HG03066 (cell line): ENCODE results near the gene CXorf38.
"Not testable (repeated sequence)": the region's sequence is repeated elsewhere in the genome, so short reads cannot be mapped to it uniquely, and the experiment has no call there.

Source experiments
- ATAC-seq: cut with Tn5 transposase; IDR thresholded peaks from one replicate; pipeline ENCODE4 v1.9.1; 2021; ENCODE audit warnings: low read depth; ENCODE audit not compliant: unreplicated experiment

CXorf38 gene

GRCh38 chrX:40632199-40632598 is 15.2 kb downstream of the CXorf38 start:
- ATAC-seq, result no peak

DNA sequence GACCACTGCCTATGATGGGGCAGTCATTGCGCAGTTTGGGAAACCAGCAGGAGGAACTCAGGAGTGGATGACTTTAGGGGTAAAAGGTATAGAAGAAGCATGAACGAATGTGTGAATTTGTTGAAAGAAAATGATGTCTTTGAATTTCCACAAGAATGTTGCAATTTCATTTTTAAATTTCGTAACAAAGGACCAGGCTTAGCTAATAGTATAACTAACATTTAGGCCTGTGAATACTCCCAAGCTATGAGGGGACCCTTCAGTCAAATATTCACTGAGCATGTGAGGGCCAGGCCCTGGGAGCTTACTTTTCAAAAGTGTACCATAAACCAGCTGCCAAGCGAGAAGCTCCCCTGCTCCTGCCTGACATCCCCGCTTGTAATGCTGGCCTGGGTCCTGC is 18.9 kb downstream of the CXorf38 start:
- no peak for ATAC-seq

DNA sequence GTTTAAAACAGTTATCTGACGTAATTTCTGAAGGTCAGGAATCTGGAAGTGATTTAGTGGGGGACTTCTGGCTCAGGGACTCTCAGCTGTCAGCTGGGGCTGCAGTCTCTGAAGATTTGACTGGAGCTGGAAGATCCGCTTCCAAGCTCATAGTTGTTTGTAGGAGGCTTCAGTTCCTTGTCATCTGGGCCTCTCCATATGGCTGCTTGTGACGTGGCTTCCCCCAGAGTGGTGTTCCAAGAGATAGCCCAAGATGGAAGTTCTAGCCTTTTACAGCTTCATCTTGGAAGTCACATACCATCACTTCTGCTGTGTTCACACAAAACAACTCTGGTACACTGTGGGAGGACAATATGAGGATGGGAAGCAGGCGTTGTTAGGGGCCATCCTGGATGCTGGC is 22.1 kb downstream of the CXorf38 start:
- no peak for ATAC-seq

DNA sequence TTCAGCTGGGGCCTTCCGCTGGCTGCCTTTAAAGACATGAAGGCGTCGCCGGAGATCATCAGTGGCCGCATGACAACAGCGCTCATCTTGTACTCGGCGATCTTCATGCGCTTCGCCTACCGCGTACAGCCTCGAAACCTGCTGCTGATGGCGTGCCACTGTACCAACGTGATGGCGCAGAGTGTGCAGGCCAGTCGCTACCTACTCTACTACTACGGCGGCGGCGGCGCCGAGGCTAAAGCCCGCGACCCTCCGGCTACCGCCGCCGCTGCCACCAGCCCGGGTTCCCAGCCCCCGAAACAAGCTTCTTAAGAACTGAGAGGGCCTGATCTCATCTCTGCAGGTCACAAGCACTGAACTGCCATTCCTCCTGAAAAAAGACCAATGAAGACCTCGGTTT is 23.7 kb downstream of the CXorf38 start:
- no peak for ATAC-seq

- no peak for ATAC-seq
Observed at GRCh38 chrX:40623139-40623536, 24.2 kb downstream of the CXorf38 start, which contains the start of gene MPC1L. MPC1L (plus strand) TSS chrX:40623428; CDS start chrX:40623566, 138 bp downstream.

DNA sequence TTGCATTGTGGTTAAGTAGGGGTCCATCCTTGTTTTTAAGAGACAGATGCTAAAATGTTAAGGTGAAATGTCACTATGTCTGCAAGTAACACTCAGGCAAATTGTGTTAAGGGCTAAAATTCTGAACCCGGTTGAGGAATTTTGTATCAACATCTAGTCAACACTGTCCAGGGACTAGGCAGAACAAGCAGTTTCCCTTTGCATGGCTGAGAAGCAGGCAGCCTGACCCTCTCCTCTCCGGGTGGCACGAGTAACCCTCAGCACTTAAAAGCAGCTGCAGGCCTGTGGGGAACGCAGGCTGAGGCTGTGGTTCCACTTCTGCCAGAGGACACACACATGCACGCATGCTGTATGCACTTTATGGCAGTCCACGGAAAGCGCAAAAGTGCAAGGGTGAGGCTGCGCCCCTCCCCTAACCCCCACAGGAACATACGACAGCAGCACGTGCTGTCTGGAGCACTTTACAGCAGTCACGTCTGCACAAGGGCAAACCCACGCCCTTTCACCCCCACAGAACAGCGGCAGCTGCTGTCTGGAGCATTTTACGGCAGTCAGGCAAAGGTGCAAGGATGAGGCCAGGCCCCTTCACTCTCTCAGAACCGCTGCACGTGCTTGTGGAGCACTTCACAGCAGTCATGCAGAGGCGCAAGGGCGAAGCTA is 24.8 kb downstream of the CXorf38 start:
- ATAC-seq, result no peak

DNA sequence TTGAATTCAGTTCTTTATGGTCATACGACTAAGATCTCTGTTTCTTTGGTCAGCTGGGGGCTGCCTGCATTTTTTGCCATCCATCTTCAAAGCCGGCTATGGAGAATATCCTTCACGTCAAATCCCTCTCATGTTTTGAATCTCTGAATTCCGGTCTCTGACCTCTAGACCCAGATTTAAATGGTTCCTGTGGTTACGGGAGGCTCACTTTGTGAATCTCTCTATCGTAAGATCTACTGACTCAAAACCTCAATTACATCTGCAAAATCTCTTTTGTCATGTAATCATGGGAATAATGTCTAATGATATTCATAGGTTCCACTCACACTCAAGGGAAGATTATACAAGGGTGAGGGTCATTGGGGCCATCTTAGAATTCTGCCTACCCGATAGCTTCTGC is 29.8 kb downstream of the CXorf38 start:
- no peak for ATAC-seq

- ATAC-seq, result no peak
Observed at GRCh38 chrX:40615976-40616375, 31.4 kb downstream of the CXorf38 start.

DNA sequence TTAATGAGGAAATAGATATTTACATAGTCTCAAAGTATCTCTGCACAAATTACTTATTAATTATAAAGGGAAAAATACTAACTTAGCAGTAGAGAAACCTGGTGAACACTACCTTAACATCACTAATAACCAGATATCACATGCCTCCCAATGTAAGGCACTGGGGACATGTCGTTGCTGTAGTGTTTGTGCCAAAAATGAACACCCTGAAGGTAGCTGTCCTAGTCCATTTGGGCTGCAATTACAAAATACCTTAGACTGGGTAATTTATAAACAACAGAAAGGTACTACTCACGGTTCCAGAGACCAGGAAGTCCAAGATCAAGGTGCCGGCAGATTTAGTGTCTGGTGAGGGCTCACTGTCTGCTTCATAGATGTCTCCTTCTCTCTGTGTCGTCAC is 34.9 kb downstream of the CXorf38 start:
- ATAC-seq, result no peak

DNA sequence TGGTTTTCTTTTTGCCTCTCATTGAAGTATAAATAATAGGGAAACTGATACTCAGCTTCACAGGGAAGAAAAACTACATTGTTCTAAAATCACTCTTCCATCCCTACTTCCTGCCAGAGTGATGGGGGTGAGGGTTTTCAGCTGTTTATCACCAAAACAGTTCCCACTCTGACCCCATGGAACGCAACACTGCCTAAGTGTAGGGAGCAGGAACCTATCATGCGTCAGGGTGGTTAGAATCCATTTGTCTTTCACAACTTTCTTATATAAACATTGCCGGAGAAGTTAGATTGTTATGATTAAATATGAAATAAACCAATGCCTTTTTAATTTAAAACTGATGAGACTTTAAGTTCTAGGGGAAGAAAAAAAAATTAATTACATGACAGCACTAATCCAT is 40.0 kb downstream of the CXorf38 start:
- no peak for ATAC-seq

DNA sequence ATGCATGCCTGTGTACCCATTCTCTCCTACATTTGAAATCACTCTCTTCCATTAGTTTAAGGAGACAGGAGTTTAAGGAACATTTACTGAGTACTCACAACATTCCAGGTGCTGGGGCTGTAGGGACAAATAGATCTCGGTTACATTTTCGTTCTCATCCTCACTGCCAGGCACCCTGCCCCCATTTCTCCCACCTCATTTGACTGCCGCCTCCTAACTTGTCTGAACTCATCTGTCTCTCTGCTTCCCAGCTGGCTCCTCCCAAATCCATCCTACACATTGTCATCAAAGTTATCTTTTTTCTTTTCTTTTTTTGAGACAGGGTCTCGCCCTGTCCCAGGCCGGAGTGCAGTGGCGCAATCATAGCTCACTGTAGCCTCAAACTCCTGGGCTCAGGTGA is 43.9 kb downstream of the CXorf38 start:
- ATAC-seq, result no peak

- ATAC-seq, result not testable (repeated sequence)
Observed at GRCh38 chrX:40589616-40590321, 57.6 kb downstream of the CXorf38 start.

DNA sequence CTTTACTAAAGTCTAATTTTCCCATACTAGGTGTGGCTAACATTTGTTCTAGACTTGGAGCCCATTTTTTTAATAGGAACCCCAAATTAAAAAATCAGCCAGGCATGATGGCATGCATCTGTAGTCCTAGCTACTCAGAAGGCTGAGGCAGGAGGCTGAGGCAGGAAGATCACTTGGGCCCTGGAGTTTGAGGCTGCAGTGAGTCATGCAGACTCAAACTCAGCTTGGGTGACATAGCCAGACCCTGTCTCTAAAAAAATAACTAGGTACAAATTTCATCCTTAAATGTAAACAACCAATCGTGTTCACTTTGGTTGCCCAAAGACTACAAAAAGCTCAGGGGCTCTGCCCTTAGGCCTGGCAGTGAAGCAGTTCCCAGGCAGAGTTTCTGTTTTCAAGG is 59.7 kb downstream of the CXorf38 start:
- not testable (repeated sequence) for ATAC-seq

DNA sequence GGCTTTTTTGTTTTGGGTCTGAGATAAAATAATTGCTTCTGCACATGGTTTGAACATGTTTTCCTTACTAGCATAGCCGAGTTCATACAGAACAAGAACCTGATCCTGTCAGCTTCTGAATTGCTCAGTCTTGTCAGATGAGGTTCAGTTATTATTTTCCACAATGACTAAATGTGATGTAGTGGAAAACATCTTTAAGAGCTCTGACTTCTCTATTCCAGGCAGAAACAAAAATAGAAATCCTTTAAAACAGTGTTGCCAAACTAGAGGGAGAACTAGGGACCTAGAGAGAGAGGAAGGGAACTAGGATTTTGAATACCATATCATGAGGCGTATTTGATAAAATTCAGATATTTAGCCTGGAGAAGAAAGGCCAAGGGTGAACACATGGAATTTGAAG is 64.5 kb downstream of the CXorf38 start:
- ATAC-seq, result no peak

DNA sequence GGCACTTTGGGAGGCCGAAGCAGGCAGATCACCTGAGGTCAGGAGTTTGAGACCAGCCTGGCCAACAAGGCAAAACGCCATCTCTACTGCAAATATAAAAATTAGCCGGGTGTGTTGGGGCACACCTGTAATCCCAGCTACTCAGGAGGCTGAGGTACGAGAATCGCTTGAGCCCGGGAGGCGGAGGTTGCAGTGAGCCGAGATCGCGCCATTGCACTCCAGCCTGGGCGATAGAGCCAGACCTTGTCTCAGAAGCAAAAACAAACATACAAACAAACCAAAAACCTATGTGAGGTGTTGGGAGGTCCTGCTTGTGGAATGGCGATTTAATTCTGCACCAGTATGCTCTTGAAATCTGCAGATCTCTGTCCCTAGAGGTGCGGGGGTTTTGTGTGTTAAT is 65.2 kb downstream of the CXorf38 start:
- ATAC-seq, result not testable (repeated sequence)

DNA sequence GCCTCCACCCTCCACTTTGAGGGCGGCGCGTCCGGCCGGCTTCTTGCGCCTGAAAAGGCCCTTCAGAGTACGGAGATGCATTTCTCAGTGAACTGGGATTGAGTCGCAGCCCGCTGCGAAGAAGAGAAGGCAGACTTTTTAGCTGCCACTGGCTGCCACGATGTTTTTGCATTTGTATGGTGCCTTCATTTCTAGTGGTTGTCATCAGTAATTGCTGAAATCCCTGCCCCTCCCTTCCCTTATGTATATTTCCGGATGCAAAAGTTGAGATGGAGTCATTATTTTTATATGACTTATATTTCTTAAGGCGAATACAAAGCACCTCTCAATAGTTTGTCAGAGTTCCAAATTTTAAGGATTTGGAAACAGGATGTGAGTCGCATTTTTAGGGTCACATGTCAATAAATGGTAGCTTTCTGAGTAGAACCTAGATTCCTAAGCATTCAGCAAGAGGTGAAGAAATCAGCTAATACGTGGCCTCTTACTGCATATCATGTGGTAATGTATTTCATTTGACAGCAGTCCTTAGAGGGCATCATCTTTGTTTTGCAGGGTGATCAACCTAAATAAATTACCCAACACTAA is 65.9 kb downstream of the CXorf38 start:
- ATAC-seq, result no peak

DNA sequence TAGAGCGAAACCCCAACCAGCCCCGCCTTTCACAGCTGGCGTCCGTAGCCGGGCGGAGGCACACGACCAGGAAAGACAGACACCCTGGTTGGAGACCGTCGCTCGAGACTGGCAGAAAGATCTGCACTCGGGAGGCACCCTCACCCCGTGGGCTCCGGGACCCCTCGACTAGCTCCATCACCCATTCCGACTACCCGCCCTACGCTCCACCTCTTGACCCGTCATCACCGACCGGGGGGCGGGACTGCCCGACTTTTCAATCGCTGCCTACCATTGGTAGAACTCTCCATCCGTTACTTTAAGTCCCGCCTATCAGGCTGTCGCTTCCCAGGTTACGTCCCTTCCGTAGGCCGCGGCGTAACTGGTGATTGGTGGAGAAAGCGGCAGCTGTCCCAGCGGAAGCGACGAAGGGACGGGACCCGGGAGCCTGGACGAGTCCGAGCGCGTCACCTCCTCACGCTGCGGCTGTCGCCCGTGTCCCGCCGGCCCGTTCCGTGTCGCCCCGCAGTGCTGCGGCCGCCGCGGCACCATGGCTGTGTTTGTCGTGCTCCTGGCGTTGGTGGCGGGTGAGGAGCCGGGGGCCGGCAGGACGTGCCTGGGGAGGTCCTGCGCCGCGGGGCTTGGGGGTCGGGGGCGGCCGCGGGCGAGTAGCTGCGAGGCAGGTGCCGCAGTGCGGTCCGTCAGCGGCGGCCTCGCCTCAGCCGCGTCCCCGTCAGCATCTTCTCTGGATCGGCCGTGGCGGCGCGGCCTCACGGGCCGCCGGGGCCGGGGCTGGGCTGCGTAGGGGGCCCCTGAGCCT is 66.6 kb downstream of the CXorf38 start, which contains the start of gene ATP6AP2:
Gene ATP6AP2, plus strand, starts transcription at position 434 of the 799 bp plus-strand sequence. Its CDS starts 96 bp downstream, at position 530.
- ATAC-seq, result peak; percentile 99

DNA sequence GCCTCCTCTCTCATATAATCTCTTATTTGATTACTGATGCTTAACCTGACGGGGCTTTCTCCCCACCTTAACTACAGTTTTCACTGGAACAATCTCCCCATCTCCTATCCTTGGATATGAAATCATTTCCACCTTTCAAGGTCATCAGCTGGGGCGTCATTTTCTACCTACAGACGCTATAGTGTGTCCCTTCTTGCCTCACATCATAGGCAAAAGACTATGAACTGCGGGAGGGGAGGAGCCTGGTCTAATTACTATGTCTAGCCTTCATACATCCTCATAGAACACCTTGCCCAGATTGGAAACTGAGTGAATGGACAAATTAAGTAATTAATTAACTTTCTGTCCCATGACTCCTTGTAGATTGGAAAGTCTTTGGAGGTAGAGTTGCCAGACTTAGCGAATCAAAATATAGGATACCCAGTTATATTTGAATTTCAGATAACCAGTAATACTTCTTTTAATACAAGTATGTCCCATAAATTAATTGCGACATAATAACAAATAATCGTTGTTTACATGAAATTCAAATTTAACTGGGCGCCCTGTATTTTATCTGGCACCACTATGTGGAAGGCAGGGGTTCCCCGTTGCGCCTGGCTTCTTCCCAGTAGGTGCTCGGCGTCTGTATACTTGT is 67.3 kb downstream of the CXorf38 start:
- peak; percentile 43 for ATAC-seq

DNA sequence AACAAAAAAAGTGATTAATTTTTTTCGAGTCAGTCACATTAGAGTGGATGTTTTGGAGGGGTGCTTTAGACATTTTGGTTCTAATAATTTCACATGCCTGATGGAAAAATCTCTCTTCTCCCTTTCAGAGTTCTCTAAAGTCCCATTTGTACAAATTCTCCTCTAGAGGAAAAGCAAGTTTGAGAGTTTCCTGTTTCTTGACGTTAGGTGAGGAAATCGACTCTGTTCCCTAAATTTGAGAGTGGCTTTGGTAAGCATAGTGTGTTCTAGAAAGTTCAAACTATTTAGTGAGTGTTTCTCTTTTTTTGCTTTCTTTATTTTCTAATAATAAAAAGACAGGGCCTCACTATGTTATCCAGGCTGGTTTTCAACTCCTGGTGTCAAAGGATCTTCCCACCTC is 68.2 kb downstream of the CXorf38 start:
- no peak for ATAC-seq

GRCh38 chrX:40578039-40578695 is 69.2 kb downstream of the CXorf38 start:
- ATAC-seq, result no peak
